ENCODE data around the gene COQ10A.
A peak's percentile ranks its signal among the peaks of the same experiment; 100 is the strongest.

COQ10A gene

DNA sequence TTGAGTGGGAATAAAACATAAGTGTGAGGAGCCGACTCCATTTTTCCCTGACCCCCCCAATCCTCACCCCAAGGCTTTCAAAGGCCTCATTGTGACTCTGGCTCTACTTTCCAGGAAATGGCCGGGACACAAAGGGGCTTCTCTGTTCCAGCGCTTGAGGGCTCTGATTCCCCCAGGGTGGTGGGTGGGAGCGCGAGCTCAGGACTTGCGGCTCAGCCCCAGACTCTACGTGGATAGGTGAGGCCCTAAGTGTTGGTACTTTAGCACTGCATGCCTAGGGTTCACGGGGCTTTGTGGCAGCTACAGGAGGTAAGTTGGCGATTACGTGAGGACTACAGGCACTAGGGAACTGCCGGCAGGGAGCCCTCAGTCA is 48.5 kb downstream of the COQ10A start:
- FAIRE-seq = no peak
- TF ChIP-seq, protein P1, sequence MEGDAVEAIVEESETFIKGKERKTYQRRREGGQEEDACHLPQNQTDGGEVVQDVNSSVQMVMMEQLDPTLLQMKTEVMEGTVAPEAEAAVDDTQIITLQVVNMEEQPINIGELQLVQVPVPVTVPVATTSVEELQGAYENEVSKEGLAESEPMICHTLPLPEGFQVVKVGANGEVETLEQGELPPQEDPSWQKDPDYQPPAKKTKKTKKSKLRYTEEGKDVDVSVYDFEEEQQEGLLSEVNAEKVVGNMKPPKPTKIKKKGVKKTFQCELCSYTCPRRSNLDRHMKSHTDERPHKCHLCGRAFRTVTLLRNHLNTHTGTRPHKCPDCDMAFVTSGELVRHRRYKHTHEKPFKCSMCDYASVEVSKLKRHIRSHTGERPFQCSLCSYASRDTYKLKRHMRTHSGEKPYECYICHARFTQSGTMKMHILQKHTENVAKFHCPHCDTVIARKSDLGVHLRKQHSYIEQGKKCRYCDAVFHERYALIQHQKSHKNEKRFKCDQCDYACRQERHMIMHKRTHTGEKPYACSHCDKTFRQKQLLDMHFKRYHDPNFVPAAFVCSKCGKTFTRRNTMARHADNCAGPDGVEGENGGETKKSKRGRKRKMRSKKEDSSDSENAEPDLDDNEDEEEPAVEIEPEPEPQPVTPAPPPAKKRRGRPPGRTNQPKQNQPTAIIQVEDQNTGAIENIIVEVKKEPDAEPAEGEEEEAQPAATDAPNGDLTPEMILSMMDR (IDR thresholded peaks at IDR 0.05; ENCODE audit: insufficient read depth, missing control alignments) = no peak
- no peak for DNase-seq (ENCODE audit: insufficient read length, low spot score)

DNA sequence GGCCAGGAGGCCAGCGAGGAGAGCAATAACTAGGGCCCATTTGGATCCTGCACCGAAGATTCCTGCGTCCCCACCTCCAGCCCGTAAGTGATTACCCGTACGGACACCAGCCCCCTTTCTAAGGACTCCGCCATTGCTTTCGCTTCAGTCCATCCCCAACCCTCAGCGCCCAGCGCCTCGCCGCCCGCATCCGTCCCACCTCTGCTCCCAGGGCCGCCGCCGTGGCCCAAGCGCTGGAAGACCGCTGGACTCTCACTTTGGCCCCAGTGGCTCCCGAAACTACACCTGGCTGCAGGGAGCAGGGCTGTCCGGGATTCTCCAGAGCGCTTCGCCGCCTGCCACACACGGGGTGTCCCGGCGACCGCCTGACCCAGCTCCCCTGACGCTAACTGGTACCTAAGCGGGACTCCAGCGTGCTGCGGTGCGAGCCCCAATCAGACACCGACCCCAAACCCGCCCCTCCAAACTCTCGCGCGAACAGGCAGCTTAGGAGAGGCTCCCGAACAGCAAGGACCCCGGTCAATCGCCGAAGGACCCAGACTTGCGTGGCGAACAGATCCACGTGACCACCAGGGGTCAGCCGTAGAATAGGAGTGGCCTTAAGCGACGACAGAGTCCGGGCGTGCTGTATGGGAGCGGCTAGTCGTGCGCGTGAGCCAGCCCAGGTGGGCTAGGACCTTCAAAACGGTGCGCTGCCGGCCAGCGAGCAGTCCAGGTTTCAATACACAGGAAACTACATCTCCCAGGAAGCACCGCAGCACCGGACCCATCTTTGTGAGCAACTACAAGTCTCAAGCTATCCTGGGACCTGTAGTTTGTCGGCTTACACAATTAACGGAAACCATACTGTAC is 49.1 kb downstream of the COQ10A start, which contains the start of gene CNPY2:
TSS of gene CNPY2 (minus strand) at position 367 of the 852 bp plus-strand sequence. CDS start 771 bp downstream, outside the sequence.
- FAIRE-seq = no peak
- TF ChIP-seq, protein P1 (IDR thresholded peaks at IDR 0.05; ENCODE audit: insufficient read depth, missing control alignments) = peak; percentile 12
- peak; percentile 82 for DNase-seq (ENCODE audit: insufficient read length, low spot score)

DNA sequence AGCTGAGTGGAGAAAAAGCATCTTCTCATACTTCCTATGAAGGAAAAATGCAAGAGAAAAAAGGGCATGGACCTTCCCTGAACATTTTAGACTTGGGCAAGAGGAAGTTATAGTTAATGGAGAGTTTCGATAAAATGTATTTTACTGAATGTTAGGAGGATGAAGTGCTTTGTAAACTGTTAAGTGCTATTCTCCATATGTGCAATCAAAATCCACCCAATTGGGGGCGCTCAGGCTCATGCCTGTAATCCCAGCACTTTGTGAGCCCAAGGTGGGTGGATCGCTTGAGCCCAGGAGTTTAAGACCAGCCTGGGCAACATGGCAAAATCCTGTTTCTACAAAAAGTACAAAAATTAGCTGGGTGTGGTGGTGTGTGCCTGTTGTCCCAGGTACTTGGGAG is 50.9 kb downstream of the COQ10A start:
- DNase-seq (ENCODE audit: insufficient read length, low spot score) = no peak
- FAIRE-seq = no peak
- TF ChIP-seq, protein P1 (IDR thresholded peaks at IDR 0.05; ENCODE audit: insufficient read depth, missing control alignments) = no peak
